Fibroblast of skin of scalp (primary cell): Measurements from ENCODE around the gene RELL2.

Source experiments
- DNase-seq: peaks from one replicate; pipeline ENCODE4 v3.0.0-alpha.2; 2013

RELL2 gene

GRCh38 chr5:141649972-141650371 lies 13.2 kb downstream of the RELL2 start:
- no peak for DNase-seq

- DNase-seq: peak; percentile 78
Measured at GRCh38 chr5:141650851-141651727, 14.3 kb downstream of the RELL2 start, which contains the start of gene FCHSD1. TSS of gene FCHSD1 (minus strand) at chr5:141651418. CDS start at chr5:141651368, 50 bp downstream.

DNA sequence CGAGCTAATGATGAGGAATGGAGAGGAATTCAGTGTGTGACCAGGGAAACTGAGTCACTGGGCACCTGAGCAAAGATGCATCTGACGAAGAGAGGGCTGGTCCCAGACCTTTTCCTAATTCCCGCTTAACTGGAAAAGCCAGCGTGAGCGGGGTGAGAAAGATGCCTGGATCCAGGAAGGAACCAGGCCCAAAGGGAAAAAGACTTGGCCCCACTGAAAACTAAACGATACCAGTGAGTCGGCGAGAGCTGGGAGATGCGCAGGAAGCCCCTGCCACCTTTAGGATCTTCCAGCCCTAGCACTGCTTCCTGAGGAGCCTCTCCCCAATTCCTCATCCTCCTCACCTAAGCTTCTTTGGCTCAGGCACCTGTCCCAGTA lies 14.9 kb downstream of the RELL2 start:
- DNase-seq: no peak

- peak; percentile 93 for DNase-seq
Measured at GRCh38 chr5:141654298-141654697, 17.5 kb downstream of the RELL2 start.

- no peak for DNase-seq
Measured at GRCh38 chr5:141655020-141655419, 18.2 kb downstream of the RELL2 start.

DNA sequence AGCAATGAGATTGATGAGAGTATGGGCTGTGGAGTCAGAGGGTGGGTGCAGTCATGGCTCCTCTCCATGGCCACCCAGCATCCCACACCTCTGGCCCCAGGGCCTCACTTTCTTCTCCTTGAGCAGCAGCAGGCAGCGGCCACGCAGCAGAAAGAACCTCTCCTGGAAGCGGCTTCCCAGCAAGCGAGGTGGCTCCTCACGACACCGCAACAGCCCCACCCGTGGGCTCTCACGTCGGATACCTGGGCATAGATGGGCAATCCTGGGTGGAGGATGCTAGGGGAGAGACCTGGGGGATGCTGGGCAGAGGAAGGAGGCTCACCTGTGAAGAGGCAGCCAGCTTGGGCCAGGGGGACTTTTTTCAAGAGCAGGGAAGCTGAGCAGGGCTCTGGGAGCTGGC lies 19.6 kb downstream of the RELL2 start:
- DNase-seq: no peak

DNA sequence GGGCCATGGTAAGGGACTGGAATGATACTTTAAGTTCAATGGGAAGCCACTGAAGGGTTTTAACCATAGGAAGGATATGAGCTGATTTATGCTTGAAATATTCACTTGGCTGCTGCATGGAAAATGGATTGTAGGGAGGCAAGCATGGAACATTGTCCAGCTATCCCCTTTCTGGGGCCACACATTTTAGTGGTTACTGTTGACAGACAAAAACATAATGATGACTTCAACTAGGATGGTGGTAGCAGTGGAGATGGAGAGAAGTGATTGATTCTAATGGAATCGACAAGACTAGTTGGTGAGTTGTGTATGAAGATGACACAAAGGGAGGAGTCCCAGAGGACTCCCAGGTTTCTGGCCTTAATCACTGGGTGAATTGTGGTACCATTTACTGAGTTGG lies 20.6 kb downstream of the RELL2 start:
- peak; percentile 55 for DNase-seq

GRCh38 chr5:141657937-141658545 lies 21.2 kb downstream of the RELL2 start:
- DNase-seq: peak; percentile 89

GRCh38 chr5:141662028-141662427 lies 25.2 kb downstream of the RELL2 start:
- DNase-seq: no peak

DNA sequence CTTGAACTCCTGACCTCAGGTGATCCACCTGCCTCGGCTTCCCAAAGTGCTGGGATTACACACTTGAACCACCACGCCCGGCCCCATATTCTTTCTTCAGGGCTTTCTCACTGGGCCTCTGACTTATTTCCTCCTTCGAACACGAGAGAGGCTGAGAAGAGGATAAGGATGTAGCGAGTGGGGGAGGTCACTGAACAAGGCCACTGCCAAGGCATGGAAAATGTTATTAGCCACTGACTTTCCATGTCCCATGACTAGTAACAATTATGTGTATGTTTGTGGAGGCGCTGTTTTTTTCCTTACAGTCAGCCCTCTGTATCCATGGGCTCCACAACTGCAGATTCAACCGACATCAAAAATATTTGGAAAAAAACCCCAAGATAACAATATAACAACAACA lies 26.7 kb downstream of the RELL2 start:
- no peak for DNase-seq

GRCh38 chr5:141664733-141665461 lies 28.1 kb downstream of the RELL2 start:
- DNase-seq: peak; percentile 68

DNA sequence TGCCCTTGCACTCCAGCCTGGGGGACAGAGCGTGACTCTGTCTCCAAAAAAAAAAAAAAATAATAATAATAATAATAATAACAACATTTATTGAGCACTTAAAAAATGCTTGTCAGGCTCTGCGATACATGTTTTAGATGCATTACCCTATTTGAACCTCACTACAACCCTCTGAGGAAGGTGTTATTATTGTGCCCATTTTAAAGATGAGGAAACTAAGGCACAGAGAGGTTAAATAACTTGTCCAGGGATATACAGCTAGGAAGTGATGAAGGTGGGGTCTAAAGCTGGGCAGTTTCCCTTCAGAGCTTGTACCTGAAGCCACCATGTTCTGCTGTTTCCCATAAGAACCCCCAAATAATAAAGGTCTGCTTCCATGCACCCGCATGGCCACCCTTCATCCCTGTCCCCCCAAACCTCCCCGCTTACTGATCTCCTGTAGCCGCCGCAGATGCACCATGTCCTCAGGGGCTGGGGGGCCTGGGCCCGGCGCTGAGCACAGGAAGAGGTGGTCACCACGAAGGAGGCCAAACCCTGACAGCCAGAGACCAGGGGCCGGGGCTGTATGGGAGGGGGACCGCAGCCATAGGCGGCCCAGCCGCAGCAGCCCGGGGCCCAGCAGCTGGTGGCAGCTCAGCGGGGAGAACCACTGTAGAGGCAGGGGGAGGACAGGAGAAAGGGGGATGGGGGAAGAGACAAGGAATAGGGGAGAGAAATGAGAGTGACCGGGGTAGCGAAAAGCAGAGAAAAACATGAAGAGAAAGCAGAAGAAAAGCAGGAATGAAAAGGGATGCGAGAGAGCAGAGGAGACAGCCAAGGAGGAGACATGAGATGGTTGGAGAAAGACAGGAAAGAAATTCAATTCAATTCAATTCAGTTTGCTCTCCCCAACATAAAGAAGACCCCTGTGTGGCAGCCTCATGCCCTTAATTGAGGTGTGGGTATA lies 29.5 kb downstream of the RELL2 start:
- no peak for DNase-seq

- DNase-seq: no peak
Measured at GRCh38 chr5:141668601-141669265, 31.9 kb downstream of the RELL2 start.

- DNase-seq: no peak
Measured at GRCh38 chr5:141669520-141669919, 32.7 kb downstream of the RELL2 start.

DNA sequence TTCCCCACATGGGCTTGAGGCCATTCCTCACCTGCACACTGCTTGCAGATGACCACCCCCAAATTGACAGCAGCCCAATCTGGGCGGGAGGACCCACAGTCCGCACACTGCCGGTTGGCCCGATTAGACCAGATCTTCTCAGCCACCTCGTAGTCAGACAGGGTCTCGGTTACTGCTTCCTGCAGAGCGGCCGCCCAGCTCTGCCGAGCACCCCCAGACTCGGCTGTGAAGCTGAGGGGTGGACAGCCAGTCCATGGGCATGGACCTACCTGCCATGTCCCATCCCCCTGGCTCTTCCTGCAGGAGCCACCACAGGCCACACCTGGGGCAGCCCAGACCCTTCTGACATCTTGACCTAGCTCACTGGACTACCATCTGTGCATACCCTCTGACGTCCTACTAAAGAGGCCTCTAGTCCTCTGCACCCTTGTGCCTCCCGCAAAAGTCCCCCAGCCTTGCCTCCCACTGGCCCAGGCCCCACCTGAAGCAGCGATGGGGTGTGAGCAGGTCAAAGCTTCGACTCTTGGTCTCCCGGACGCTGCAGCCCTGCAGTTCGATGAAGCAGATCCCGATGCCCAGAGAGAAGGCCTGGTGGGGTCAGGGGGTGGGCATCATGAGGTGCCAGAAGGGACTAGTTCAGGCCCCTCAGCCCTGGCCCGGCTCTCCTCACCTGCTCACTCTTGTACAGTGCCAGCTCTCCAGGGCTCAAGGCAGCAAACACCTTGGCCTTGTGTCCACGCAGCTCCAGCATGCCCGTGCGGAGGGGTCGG lies 35.5 kb downstream of the RELL2 start:
- no peak for DNase-seq

DNA sequence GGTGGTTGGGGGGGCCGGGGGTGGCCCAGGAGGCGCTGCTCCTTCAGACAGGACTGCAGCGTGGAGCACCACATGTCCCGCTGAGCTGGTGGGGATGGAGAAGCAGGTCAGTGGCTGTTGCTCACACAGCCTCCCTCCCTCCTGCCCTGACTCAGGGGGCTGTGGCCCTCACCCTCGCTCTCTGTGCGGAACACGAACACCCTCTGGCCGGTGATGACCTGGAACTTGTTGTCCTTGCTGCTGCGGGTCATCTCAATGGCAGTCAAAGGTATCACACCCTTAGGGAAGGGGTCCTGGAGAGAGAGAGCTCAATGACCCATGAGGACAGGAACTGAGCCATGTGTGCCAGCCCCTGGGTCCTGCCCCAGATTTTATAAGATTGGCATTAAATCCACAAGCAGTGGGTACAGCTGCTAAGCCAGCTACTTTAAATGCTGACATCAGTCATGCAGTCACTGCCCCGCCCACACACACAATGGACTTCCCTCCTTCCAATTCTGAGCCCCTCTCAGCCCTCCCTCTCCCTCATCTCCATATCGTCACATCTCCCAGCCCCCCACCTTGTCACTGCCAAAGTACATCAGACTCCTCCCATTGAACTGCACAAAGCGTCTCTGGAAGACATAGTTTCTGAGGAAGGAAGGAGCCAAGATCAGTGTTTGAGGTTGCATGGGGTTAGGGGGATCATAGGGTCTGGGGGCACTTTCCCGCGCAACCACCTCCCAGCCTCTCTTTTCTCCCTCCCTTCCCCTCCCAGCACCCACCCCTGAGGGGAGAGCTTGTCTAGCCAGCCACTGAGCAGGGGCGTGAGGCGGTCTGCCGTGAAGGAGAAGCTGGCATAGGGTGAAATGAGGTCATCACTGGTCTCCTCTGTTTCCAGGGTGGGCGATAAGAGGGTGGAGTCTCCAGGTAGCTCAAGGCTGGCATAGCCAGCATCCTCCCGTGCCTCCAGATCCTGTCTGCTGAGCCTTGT lies 36.3 kb downstream of the RELL2 start:
- no peak for DNase-seq

DNA sequence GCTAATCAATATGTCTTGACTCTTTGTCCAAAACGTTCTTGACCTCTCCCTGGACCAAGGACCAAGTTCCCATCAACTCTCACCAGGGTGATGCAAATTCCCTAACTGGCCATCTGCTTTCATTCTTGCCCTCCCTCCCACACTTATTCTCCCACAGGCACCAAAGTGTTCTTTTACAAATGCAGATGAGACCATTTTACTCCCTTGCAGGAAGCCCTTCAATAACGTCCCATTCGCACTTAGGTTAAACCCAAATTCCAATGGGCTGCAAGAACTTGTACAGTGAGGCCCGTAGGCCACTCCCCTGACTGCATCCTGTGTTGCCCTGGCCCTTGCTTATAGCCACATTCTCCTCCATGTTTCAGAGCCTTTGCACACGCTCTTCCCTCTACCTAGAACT lies 38.0 kb downstream of the RELL2 start:
- DNase-seq: no peak

DNA sequence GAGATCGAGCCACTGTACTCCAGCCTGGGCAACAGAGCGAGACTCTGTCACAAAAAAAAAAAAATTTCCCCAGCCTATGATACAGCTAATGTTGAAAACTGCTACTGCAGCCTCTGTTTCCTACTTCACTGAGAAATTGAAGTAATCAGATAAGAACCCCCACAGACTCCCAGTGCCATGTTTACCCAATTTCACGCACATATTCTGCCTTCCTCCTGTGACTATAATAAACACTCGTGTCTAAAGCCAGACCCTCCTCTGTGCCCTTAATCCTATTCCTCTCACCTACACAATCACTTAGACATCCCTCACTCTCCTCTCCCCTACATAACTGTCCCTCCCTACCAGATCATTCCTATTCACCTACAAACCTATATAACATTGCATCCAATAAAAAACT lies 38.9 kb downstream of the RELL2 start:
- DNase-seq: no peak

GRCh38 chr5:141677415-141677814 lies 40.6 kb downstream of the RELL2 start:
- no peak for DNase-seq

- DNase-seq: no peak
Measured at GRCh38 chr5:141680178-141680577, 43.4 kb downstream of the RELL2 start.
